Spinal cord (tissue), 10 donors: ENCODE data around the gene NEBL. TPM values are rescaled to one million over a fixed set of nuclear protein-coding genes. Genes with fewer than 3 reads are reported as not detected.

Source experiments
- DNase-seq, 6 donors: peaks; one replicate each; pipeline versions ENCODE4 v3.0.0 to v3.0.0-alpha.2; 2013 to 2015; ENCODE audit warnings: low spot score in 6 of 6, low read depth in 4 of 6
- H3K27ac ChIP-seq: one replicate; pipeline ENCODE4 v1.5.1; 2013; ENCODE audit warnings: low read depth, low read length, control low read depth
- H3K27me3 ChIP-seq: one replicate; pipeline ENCODE4 v1.6.1; 2013; ENCODE audit warnings: low read length; ENCODE audit not compliant: control insufficient read depth, insufficient read depth
- H3K36me3 ChIP-seq: one replicate; pipeline ENCODE4 v1.6.1; 2013; ENCODE audit warnings: low read length; ENCODE audit not compliant: control insufficient read depth, insufficient read depth
- H3K4me1 ChIP-seq: one replicate; pipeline ENCODE4 v1.6.1; 2013; ENCODE audit warnings: low read length; ENCODE audit not compliant: control insufficient read depth, insufficient read depth
- H3K4me3 ChIP-seq: one replicate; pipeline ENCODE4 v1.5.1; 2013; ENCODE audit warnings: low read depth, low read length, control low read depth
- H3K9me3 ChIP-seq: one replicate; pipeline ENCODE4 v1.6.1; 2013; ENCODE audit warnings: low read length; ENCODE audit not compliant: control insufficient read depth, insufficient read depth
- WGBS: methylation state at CpG from one replicate; pipeline ENCODE4 v1.1.5; 2013; ENCODE audit warnings: missing lambda C conversion rate; ENCODE audit not compliant: insufficient coverage; 5-methylcytosine and 5-hydroxymethylcytosine counted together
- polyA plus RNA-seq, 2 donors: library from polyadenylated mRNA; unstranded; fragments of 120-200 nt; gene quantifications; one replicate each; pipeline ENCODE4 v1.2.1, GENCODE V29; 2013; ENCODE audit not compliant: insufficient read length in 2 of 2
- total RNA-seq, 2 donors: library from RNA; depleted of rRNA in 1 of 2; stranded (reverse); fragments of 120-200 nt in 1 of 2; fragments of >200 nt in 1 of 2; gene quantifications; one replicate each; pipeline versions ENCODE4 v1.2.3 to v1.2.4, GENCODE V29; 2013 to 2014
- donor health status: healthy.

Gene NEBL
- total and polyA plus RNA-seq, 4 donors, result 28.8 to 157 (median 66.6) TPM

DNA sequence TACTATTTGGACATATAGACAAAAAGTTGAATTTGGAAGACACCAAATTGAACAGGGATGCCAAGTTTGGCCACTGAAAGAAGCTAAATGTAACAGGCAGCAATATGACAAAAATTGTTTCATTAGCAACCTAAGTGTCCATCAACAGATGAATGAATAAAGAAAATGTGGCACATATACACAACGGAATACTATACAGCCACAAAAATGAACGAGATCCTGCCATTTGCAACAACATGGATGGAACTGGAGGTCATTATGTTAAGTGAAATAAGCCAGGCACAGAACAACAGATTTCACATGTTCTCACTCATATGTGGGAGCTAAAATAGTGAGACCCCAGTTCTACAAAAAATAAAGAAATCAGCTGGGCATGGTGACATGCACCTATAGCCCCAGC lies 43.8 kb downstream of the NEBL start:
- Histone ChIP-seq H3K4me3 (no peak overlapping the region), H3K27ac (no peak overlapping the region), H3K4me1 (no peaks in the 10 kb centered on the region), H3K36me3 (no peaks in the 10 kb centered on the region), H3K9me3 (peaks cover 1% of the 10 kb centered on the region), H3K27me3 (no peaks in the 10 kb centered on the region)
- no CpG with 5 or more reads among the region's 2 CpGs for WGBS
- no peak for DNase-seq

DNA sequence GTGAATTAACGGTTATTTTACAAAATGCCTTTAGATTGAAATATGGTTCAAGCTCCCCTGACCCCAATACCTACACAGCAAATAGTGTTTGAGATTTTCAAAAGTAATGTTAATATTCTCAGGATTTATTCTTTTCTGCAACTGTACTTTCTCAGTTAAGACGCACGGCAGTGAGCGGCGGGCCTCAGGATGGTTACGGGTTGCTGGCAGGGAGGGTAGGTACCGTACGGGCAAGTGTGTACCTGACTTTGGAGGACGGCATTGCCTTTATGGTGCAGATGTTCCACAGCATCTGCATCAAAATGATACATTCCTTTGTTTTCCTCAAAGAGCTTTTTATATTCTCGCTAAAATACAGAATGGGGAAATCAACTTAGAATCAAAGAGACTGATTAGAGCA lies 44.8 kb downstream of the NEBL start:
- no peaks in the 10 kb centered on the region for H3K4me1 ChIP-seq
- no peak for DNase-seq
- H3K36me3 ChIP-seq, result no peaks in the 10 kb centered on the region
- peaks cover 1% of the 10 kb centered on the region for H3K9me3 ChIP-seq
- H3K4me3 ChIP-seq, result no peak overlapping the region
- H3K27me3 ChIP-seq, result no peaks in the 10 kb centered on the region
- WGBS, result no CpG with 5 or more reads among the region's 10 CpGs
- no peak overlapping the region for H3K27ac ChIP-seq

DNA sequence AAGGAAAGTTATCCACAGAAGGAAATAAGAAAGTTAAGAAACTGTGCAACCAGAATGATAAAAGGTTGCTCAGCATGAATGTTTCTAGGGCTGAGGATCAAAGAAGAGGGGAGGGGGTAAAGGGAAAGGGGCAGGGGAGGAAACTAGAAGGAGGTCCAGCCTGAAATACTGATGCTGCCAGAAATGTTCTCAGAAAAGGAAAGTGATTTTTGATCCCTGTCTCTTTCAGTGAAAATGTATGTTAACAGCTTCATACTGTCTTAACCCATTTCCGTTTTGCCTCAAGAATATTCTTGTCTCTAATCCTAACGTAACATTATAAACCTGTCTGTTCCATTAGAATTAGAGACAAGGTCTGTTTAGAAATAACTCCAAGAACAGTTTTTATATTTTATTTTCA lies 49.6 kb downstream of the NEBL start:
- H3K4me3 ChIP-seq, result no peak overlapping the region
- no peaks in the 10 kb centered on the region for H3K27me3 ChIP-seq
- H3K4me1 ChIP-seq, result no peaks in the 10 kb centered on the region
- WGBS, result no CpG with 5 or more reads among the region's 2 CpGs
- H3K9me3 ChIP-seq, result peaks cover 1% of the 10 kb centered on the region
- H3K27ac ChIP-seq, result no peak overlapping the region
- no peaks in the 10 kb centered on the region for H3K36me3 ChIP-seq
- no peak for DNase-seq

DNA sequence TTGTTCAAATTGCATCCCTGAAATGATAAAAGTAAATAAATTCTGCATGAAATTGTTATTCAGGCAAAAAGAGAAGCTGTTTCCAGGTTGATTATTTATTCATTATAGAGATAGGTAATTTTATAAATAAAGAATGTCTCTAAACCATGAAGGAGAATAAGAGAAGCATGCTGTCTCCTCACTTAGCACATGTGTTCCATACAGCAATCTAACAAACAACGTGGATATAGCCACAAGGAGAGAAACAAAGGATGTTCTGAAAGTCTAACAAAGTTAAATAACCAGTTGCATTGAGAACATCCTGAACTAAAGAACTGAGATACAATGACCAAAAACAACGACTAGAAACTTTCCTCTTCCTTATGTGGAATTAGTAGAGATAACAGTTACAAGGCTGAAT lies 50.8 kb downstream of the NEBL start:
- Histone ChIP-seq H3K4me1 (no peaks in the 10 kb centered on the region), H3K27ac (no peak overlapping the region), H3K4me3 (no peak overlapping the region), H3K9me3 (peaks cover 1% of the 10 kb centered on the region), H3K27me3 (no peaks in the 10 kb centered on the region), H3K36me3 (no peaks in the 10 kb centered on the region)
- WGBS, result no CpG with 5 or more reads among the region's 2 CpGs
- no peak for DNase-seq

DNA sequence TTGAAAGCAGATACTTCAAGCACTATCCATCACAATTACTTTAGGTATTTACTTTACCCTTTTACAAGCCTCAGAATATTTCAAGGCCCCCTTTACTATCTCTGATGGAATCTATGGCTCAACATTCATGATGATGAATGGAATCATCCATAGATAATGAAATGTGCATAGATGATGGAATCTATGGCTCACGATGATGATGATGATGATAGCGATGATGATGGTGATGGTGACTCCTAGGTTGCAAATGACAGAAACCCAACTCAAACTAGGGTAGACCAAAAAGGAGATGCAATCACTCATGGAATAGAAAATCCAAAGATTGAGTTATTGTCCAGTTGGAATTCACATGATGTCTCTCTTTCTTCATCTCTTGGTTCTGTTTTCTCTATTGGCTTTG lies 55.7 kb downstream of the NEBL start:
- H3K27ac ChIP-seq, result no peak overlapping the region

DNA sequence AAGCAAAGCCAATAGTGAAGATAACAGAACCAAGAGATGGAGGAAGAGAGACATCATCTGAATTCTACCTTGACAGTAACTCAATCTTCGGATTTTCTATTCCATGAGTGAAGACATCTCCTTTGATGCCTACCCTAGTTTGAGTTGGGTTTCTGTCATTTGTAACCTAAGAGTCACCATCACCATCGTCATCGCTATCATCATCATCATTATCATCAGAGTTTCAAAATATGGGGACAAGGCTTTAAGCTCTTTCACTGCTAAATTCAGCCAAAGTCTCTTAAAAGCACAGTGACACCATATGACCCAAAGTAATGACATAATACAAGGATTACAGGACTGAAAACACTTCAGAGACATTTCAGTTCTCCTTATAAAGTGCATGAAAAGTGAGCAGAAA lies 57.2 kb downstream of the NEBL start:
- no peak for DNase-seq
- no peaks in the 10 kb centered on the region for H3K36me3 ChIP-seq
- WGBS, result 94% methylated on average over 3 of the region's 3 CpGs
- no peak overlapping the region for H3K27ac ChIP-seq
- no peaks in the 10 kb centered on the region for H3K4me1 ChIP-seq
- H3K4me3 ChIP-seq, result no peak overlapping the region
- no peaks in the 10 kb centered on the region for H3K27me3 ChIP-seq
- H3K9me3 ChIP-seq, result peaks cover 2% of the 10 kb centered on the region

More for the DNA sequence above, 55.7 kb downstream of the NEBL start:
- no peaks in the 10 kb centered on the region for H3K4me1 ChIP-seq
- no peaks in the 10 kb centered on the region for H3K27me3 ChIP-seq
- no CpG with 5 or more reads among the region's 2 CpGs for WGBS
- H3K9me3 ChIP-seq, result peaks cover 2% of the 10 kb centered on the region
- no peak for DNase-seq
- H3K36me3 ChIP-seq, result no peaks in the 10 kb centered on the region
- no peak overlapping the region for H3K4me3 ChIP-seq

DNA sequence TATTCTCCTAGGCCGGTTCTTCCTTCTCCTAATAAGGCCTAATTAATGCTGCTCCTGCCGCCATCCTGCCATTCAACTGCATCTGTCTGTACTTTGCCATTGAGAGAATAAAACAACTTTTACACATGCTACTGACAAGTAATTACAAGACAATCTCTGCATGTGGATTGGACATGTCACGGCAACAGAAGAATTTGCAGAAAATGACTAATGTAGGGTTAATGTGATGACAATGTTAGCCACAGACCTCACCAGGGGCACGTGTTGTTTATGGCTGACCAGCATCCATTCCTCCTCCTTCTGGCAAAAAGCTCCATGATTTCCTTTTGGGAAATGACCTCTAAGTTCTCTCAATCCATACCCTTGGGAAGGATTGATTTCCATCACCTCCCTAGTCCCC lies 58.0 kb downstream of the NEBL start:
- Histone ChIP-seq H3K27me3 (no peaks in the 10 kb centered on the region), H3K27ac (no peak overlapping the region), H3K4me3 (no peak overlapping the region), H3K36me3 (no peaks in the 10 kb centered on the region), H3K9me3 (peaks cover 2% of the 10 kb centered on the region), H3K4me1 (no peaks in the 10 kb centered on the region)
- 84% methylated on average over 3 of the region's 4 CpGs for WGBS
- DNase-seq, result no peak

DNA sequence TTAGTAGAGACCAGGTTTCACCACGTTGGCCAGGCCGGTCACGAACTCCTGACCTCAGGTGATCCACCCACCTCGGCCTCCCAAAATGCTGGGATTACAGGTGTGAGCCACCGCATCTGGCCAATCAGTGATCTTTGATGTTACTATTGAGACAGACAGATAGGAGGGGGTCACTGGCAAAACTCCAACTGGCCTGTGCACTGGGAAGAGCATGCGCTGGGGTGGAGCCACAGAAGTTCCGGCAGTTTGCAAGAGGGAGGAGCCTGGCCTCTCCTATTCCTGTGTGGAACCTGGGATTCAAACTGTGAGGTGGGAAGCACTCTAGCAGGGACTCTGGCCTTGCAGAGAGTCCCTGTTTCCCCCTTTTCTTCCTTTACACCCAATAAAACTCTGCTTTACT lies 60.7 kb downstream of the NEBL start:
- Histone ChIP-seq H3K9me3 (peaks cover 2% of the 10 kb centered on the region), H3K27me3 (no peaks in the 10 kb centered on the region), H3K36me3 (no peaks in the 10 kb centered on the region), H3K27ac (no peak overlapping the region), H3K4me3 (no peak overlapping the region), H3K4me1 (no peaks in the 10 kb centered on the region)
- no peak for DNase-seq
- WGBS, result 97% methylated on average over 7 of the region's 7 CpGs

DNA sequence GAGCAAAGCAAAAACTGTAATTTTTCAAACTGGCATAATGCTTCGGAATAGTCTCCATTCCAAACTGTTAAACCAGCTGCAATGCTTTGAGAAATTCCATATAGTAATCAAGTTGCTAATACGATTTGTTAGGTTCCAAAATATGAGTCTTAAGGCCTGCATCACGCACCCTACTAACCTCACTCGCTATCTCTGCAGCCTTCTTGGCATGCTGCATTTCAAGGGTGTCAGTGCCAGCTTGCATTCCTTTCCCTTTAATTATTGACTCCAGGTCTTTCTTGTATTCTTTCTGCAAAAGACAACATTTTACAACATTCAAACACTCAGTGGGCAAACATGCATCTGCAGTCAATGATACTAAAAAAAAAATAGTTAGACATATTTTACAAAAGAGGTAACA lies 61.8 kb downstream of the NEBL start:
- no peaks in the 10 kb centered on the region for H3K4me1 ChIP-seq
- peaks cover 2% of the 10 kb centered on the region for H3K9me3 ChIP-seq
- no peaks in the 10 kb centered on the region for H3K27me3 ChIP-seq
- H3K27ac ChIP-seq, result no peak overlapping the region
- 58% methylated on average over 2 of the region's 4 CpGs for WGBS
- no peak overlapping the region for H3K4me3 ChIP-seq
- H3K36me3 ChIP-seq, result no peaks in the 10 kb centered on the region
- DNase-seq, result no peak

DNA sequence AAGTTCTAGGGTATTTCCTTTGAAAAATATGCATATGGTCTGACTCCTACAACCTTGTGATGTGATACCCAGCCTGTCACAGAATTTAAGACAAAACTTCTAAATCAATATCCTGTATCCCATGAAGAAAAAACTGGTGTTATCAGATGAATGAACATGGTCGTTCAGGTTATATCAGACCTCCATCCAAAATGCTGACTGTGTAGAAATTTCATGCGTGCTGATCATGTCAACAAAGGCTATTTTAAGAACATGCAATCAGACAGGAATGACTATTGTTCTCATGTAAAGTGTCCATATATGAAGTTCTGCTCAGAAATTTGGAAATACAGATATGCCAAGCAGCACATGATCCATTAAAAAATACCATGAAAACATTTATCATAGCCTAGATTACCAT lies 62.3 kb downstream of the NEBL start:
- WGBS, result 50% methylated on average over 1 of the region's 2 CpGs
- Histone ChIP-seq H3K9me3 (peaks cover 2% of the 10 kb centered on the region), H3K4me3 (no peak overlapping the region), H3K27me3 (no peaks in the 10 kb centered on the region), H3K27ac (no peak overlapping the region), H3K36me3 (no peaks in the 10 kb centered on the region), H3K4me1 (no peaks in the 10 kb centered on the region)
- DNase-seq, result no peak
